GM21360 (cell line): Measurements from ENCODE around the gene PHACTR1.
"Not testable (repeated sequence)": the region's sequence is repeated elsewhere in the genome, so short reads cannot be mapped to it uniquely, and the experiment has no call there.

ENCODE experiments used
- ATAC-seq: cut with Tn5 transposase; IDR thresholded peaks from one replicate; pipeline ENCODE4 v1.9.1; 2021; ENCODE audit warnings: mild to moderate bottlenecking, moderate library complexity; ENCODE audit not compliant: unreplicated experiment

PHACTR1 gene

GRCh38 chr6:13133894-13134293, 417.3 kb downstream of the PHACTR1 start:
- ATAC-seq, result not testable (repeated sequence)

- ATAC-seq, result no peak
These were observed 418.6 kb downstream of the PHACTR1 start for GRCh38 chr6:13135152-13135551.

GRCh38 chr6:13139119-13139518, 422.6 kb downstream of the PHACTR1 start:
- ATAC-seq, result no peak

- no peak for ATAC-seq
These were observed 424.4 kb downstream of the PHACTR1 start for GRCh38 chr6:13140980-13141379.

- ATAC-seq, result no peak
These were observed 424.8 kb downstream of the PHACTR1 start for GRCh38 chr6:13141387-13141786.

GRCh38 chr6:13142611-13143010, 426.0 kb downstream of the PHACTR1 start:
- no peak for ATAC-seq

GRCh38 chr6:13146442-13146841, 429.9 kb downstream of the PHACTR1 start:
- ATAC-seq, result no peak

- no peak for ATAC-seq
These were observed 430.8 kb downstream of the PHACTR1 start for GRCh38 chr6:13147376-13147775.

GRCh38 chr6:13147782-13148181, 431.2 kb downstream of the PHACTR1 start:
- ATAC-seq, result no peak

- ATAC-seq, result no peak
These were observed 436.2 kb downstream of the PHACTR1 start for GRCh38 chr6:13152764-13153163.

GRCh38 chr6:13156381-13156780, 439.8 kb downstream of the PHACTR1 start:
- ATAC-seq, result no peak

GRCh38 chr6:13157293-13157692, 440.7 kb downstream of the PHACTR1 start:
- no peak for ATAC-seq

GRCh38 chr6:13159300-13159699, 442.7 kb downstream of the PHACTR1 start:
- ATAC-seq, result no peak

- ATAC-seq, result not testable (repeated sequence)
These were observed 443.3 kb downstream of the PHACTR1 start for GRCh38 chr6:13159822-13160221.

GRCh38 chr6:13163161-13163944, 446.8 kb downstream of the PHACTR1 start:
- ATAC-seq, result no peak

- ATAC-seq, result no peak
These were observed 447.7 kb downstream of the PHACTR1 start for GRCh38 chr6:13164291-13164690.

- ATAC-seq, result no peak
These were observed 449.1 kb downstream of the PHACTR1 start for GRCh38 chr6:13165502-13166172.

GRCh38 chr6:13166269-13166668, 449.7 kb downstream of the PHACTR1 start:
- ATAC-seq, result no peak

GRCh38 chr6:13166916-13167315, 450.3 kb downstream of the PHACTR1 start:
- no peak for ATAC-seq

- ATAC-seq, result no peak
These were observed 455.7 kb downstream of the PHACTR1 start for GRCh38 chr6:13172291-13172690.

GRCh38 chr6:13175087-13175486, 458.5 kb downstream of the PHACTR1 start:
- no peak for ATAC-seq

GRCh38 chr6:13175759-13176158, 459.2 kb downstream of the PHACTR1 start:
- no peak for ATAC-seq
